HEK293 (cell line): ENCODE data around the gene SDE2.

Source experiments
- ATF2 ChIP-seq: fragments of 450-650 bp; formaldehyde crosslinking; IDR thresholded peaks from 2 replicates; pipeline ENCODE4 v1.5.1; 2016; ENCODE audit warnings: missing biosample characterization, missing genetic modification characterization, low read depth
- CTCF ChIP-seq: fragments of 450-650 bp; formaldehyde crosslinking; IDR thresholded peaks from 2 replicates; pipeline ENCODE4 v1.5.1; 2016; ENCODE audit warnings: missing biosample characterization, missing genetic modification characterization
- GLIS1 ChIP-seq: fragments of 450-650 bp; formaldehyde crosslinking; IDR thresholded peaks from 2 replicates; pipeline ENCODE4 v1.5.1; 2016; ENCODE audit warnings: missing biosample characterization, missing genetic modification characterization
- KLF1 ChIP-seq: fragments of 450-650 bp; formaldehyde crosslinking; IDR thresholded peaks from 2 replicates; pipeline ENCODE4 v1.5.1; 2016; ENCODE audit warnings: missing biosample characterization, missing genetic modification characterization
- MEIS1 ChIP-seq: sonication (generic); formaldehyde crosslinking; IDR thresholded peaks from 2 replicates; pipeline ENCODE4 v1.8.1; 2022; ENCODE audit warnings: missing genetic modification reagents, mild to moderate bottlenecking, borderline replicate concordance
- REST ChIP-seq: fragments of 450-650 bp; formaldehyde crosslinking; IDR thresholded peaks from 2 replicates; pipeline ENCODE4 v1.5.1; 2016; ENCODE audit warnings: missing biosample characterization, missing genetic modification characterization
- SALL2 ChIP-seq: fragments of 450-650 bp; formaldehyde crosslinking; IDR thresholded peaks from 2 replicates; pipeline ENCODE4 v1.5.0; 2017; ENCODE audit warnings: missing biosample characterization, mild to moderate bottlenecking, missing genetic modification characterization, borderline replicate concordance
- ZNF274 ChIP-seq, 2 experiments: fragments of 200-500 bp in 1 of 2; fragments of 450-650 bp in 1 of 2; sonication (Bioruptor generic) in 1 of 2; formaldehyde crosslinking in 1 of 2; IDR thresholded peaks; 2 replicates each; pipeline versions ENCODE4 v1.5.1 to v1.6.1; 2014 to 2016; ENCODE audit warnings: borderline replicate concordance in 1 of 2, inconsistent platforms in 1 of 2, low read length in 1 of 2, missing biosample characterization in 1 of 2, missing genetic modification characterization in 1 of 2
- ZNF366 ChIP-seq: fragments of 450-650 bp; formaldehyde crosslinking; conservative IDR thresholded peaks from 2 replicates; pipeline ENCODE4 v1.5.1; 2016; ENCODE audit warnings: missing biosample characterization, missing genetic modification characterization
- ZNF692 ChIP-seq: fragments of 450-650 bp; formaldehyde crosslinking; IDR thresholded peaks from 2 replicates; pipeline ENCODE4 v1.5.1; 2016; ENCODE audit warnings: missing biosample characterization, missing genetic modification characterization
- ZNF843 ChIP-seq: fragments of 450-650 bp; formaldehyde crosslinking; IDR thresholded peaks from 2 replicates; pipeline ENCODE4 v1.5.1; 2016; ENCODE audit warnings: missing biosample characterization, missing genetic modification characterization
- ZSCAN18 ChIP-seq: fragments of 450-650 bp; formaldehyde crosslinking; IDR thresholded peaks from 2 replicates; pipeline ENCODE4 v1.5.1; 2016; ENCODE audit warnings: missing biosample characterization, missing genetic modification characterization
- ZSCAN30 ChIP-seq: fragments of 450-650 bp; IDR thresholded peaks from 2 replicates; pipeline ENCODE4 v1.5.1; 2018; ENCODE audit warnings: missing biosample characterization, mild to moderate bottlenecking, missing genetic modification characterization, moderate library complexity

- TF ChIP-seq ZSCAN30 (no peak), MEIS1 (CRISPR knock-in tag) (no peak), GLIS1 (tag by site-specific recombination) (no peak), CTCF (tag by site-specific recombination) (no peak), ZSCAN18 (tag by site-specific recombination) (no peak), ATF2 (tag by site-specific recombination) (no peak), ZNF366 (tag by site-specific recombination) (no peak), ZNF843 (tag by site-specific recombination) (no peak), ZNF692 (tag by site-specific recombination) (no peak), SALL2 (tag by site-specific recombination) (no peak), ZNF274 (IDR thresholded peaks at IDR 0.05; ENCODE audit: low read length) (no peak), ZNF274 (tag by site-specific recombination; IDR thresholded peaks at IDR 0.05; ENCODE audit: borderline replicate concordance) (no peak), REST (tag by site-specific recombination) (no peak), KLF1 (tag by site-specific recombination) (no peak)
Observed at GRCh38 chr1:226004396-226004795, 5.3 kb upstream of the SDE2 start.
